ENCODE data around the gene LAS1L. TPM values are rescaled to one million over a fixed set of nuclear protein-coding genes. Genes with fewer than 3 reads are reported as not detected.

The LAS1L gene
- total and polyA plus RNA-seq, 11 donors, result 6.0 to 17.2 (median 13.1) TPM

Other genes with a start within 250 kb of the LAS1L start
- 100 to 1,000 TPM in 8 of 9 donors, 10 to 100 TPM in 1; 99.6 to 298 (median 153) TPM for gene MSN, start 132.9 kb upstream of the LAS1L start, total RNA-seq
- gene MSN, start 132.9 kb upstream of the LAS1L start, polyA plus RNA-seq, result 100 to 1,000 TPM in 1 of 2 donors, 10 to 100 TPM in 1; 48.9 to 178 TPM